Neuronal stem cell (in vitro differentiated cells): ENCODE measurements around the gene MRPS5.
"Not testable (repeated sequence)": the region's sequence is repeated elsewhere in the genome, so short reads cannot be mapped to it uniquely, and the experiment has no call there.

ENCODE experiments used
- DNase-seq: peaks from one replicate; pipeline ENCODE4 v3.0.0-alpha.2; 2013; ENCODE audit warnings: low spot score
- H2AFZ ChIP-seq: one replicate; pipeline ENCODE4 v1.6.1; 2013; ENCODE audit warnings: mild to moderate bottlenecking, low read length, inconsistent platforms
- H2AK5ac ChIP-seq: 2 replicates; pipeline ENCODE4 v1.6.1; 2013; ENCODE audit warnings: low read depth, mild to moderate bottlenecking, inconsistent platforms, low read length, moderate library complexity, mixed read lengths
- H2BK120ac ChIP-seq: 2 replicates; pipeline ENCODE4 v1.6.1; 2013; ENCODE audit warnings: low read depth, mild to moderate bottlenecking, inconsistent platforms, low read length, moderate library complexity, mixed read lengths
- H2BK12ac ChIP-seq: one replicate; pipeline ENCODE4 v1.6.1; 2013; ENCODE audit warnings: low read length, inconsistent platforms
- H2BK15ac ChIP-seq: 2 replicates; pipeline ENCODE4 v1.6.1; 2013; ENCODE audit warnings: mild to moderate bottlenecking, low read length, inconsistent platforms, mixed read lengths
- H2BK5ac ChIP-seq: one replicate; pipeline ENCODE4 v1.6.1; 2013; ENCODE audit warnings: inconsistent platforms, mild to moderate bottlenecking, low read length, moderate library complexity
- H3K14ac ChIP-seq: one replicate; pipeline ENCODE4 v1.6.1; 2013; ENCODE audit warnings: low read length, inconsistent platforms
- H3K18ac ChIP-seq: 2 replicates; pipeline ENCODE4 v1.6.1; 2013; ENCODE audit warnings: low read length, inconsistent platforms
- H3K23ac ChIP-seq: 2 replicates; pipeline ENCODE4 v1.6.1; 2013; ENCODE audit warnings: low read depth, mild to moderate bottlenecking, mixed read lengths, low read length, inconsistent platforms; ENCODE audit not compliant: poor library complexity
- H3K27ac ChIP-seq: replicated peaks from 3 replicates; pipeline ENCODE4 v1.5.1; 2013; ENCODE audit warnings: low read length, inconsistent platforms
- H3K27me3 ChIP-seq, 3 experiments: 2 replicates each; pipeline ENCODE4 v1.6.1; 2013; ENCODE audit warnings: low read length in 3 of 3, mild to moderate bottlenecking in 2 of 3, inconsistent platforms in 1 of 3, low read depth in 1 of 3, mixed read lengths in 1 of 3, moderate library complexity in 1 of 3; ENCODE audit not compliant: control insufficient read depth in 3 of 3, insufficient read depth in 3 of 3
- H3K36me3 ChIP-seq, 2 donors: replicated peaks in 1 of 2; 2 replicates each; pipeline ENCODE4 v1.6.1; 2013; ENCODE audit warnings: low read length in 2 of 2; ENCODE audit not compliant: control insufficient read depth in 2 of 2, insufficient read depth in 2 of 2
- H3K4ac ChIP-seq: 2 replicates; pipeline ENCODE4 v1.6.1; 2013; ENCODE audit warnings: inconsistent platforms, mild to moderate bottlenecking, low read length, moderate library complexity
- H3K4me1 ChIP-seq, 2 donors: 1 replicate in 1 of 2; 2 replicates in 1 of 2; pipeline ENCODE4 v1.6.1; 2013; ENCODE audit warnings: low read length in 2 of 2, low read depth in 1 of 2; ENCODE audit not compliant: control insufficient read depth in 2 of 2, insufficient read depth in 1 of 2
- H3K4me2 ChIP-seq: one replicate; pipeline ENCODE4 v1.6.1; 2013; ENCODE audit warnings: mild to moderate bottlenecking, low read length, inconsistent platforms; ENCODE audit not compliant: insufficient read depth, poor library complexity, severe bottlenecking
- H3K4me3 ChIP-seq, 2 donors: 2 replicates each; pipeline ENCODE4 v1.5.1; 2013; ENCODE audit warnings: low read length in 2 of 2, mild to moderate bottlenecking in 2 of 2, inconsistent platforms in 1 of 2, moderate library complexity in 1 of 2
- H3K79me1 ChIP-seq: one replicate; pipeline ENCODE4 v1.6.1; 2013; ENCODE audit warnings: low read depth, mild to moderate bottlenecking, inconsistent platforms, low read length, moderate library complexity
- H3K9ac ChIP-seq: one replicate; pipeline ENCODE4 v1.6.1; 2013; ENCODE audit warnings: mild to moderate bottlenecking, low read depth, low read length, inconsistent platforms; ENCODE audit not compliant: poor library complexity
- H3K9me3 ChIP-seq, 2 donors: replicated peaks in 1 of 2; 2 replicates each; pipeline versions ENCODE3 to v1.6.1; 2013; ENCODE audit warnings: low read length in 2 of 2, mild to moderate bottlenecking in 2 of 2, inconsistent platforms in 1 of 2, low read depth in 1 of 2, mixed read lengths in 1 of 2, moderate library complexity in 1 of 2; ENCODE audit not compliant: control insufficient read depth in 2 of 2, insufficient read depth in 1 of 2
- H4K8ac ChIP-seq: one replicate; pipeline ENCODE4 v1.6.1; 2013; ENCODE audit warnings: low read depth, mild to moderate bottlenecking, inconsistent platforms, low read length, moderate library complexity
- H4K91ac ChIP-seq: one replicate; pipeline ENCODE4 v1.6.1; 2013; ENCODE audit warnings: low read length, low read depth, mild to moderate bottlenecking, inconsistent platforms; ENCODE audit not compliant: poor library complexity
- WGBS, 2 donors: extraction: QIAGEN DNeasy Blood & Tissue Kit; methylation state at CpG; one replicate each; pipeline ENCODE4 v1.1.7; 2013; ENCODE audit warnings: missing lambda C conversion rate in 2 of 2, mixed read lengths in 1 of 2; ENCODE audit not compliant: insufficient read length in 2 of 2, insufficient replicate concordance in 1 of 2; ENCODE audit errors: extremely low coverage in 2 of 2; 5-methylcytosine and 5-hydroxymethylcytosine counted together

Gene MRPS5

GRCh38 chr2:95098273-95098672 is 23.3 kb downstream of the MRPS5 start:
- not testable (repeated sequence) for H3K4me1 ChIP-seq, H3K9ac ChIP-seq, H3K27ac ChIP-seq, H2AFZ ChIP-seq, H3K4ac ChIP-seq, H2BK120ac ChIP-seq, H3K27me3 ChIP-seq, H2AK5ac ChIP-seq, H3K23ac ChIP-seq, H2BK15ac ChIP-seq, H3K18ac ChIP-seq, H4K91ac ChIP-seq, H3K14ac ChIP-seq, H3K4me3 ChIP-seq, H3K4me2 ChIP-seq, H2BK5ac ChIP-seq, DNase-seq, H3K79me1 ChIP-seq, H4K8ac ChIP-seq, H2BK12ac ChIP-seq
- H3K36me3 ChIP-seq: peaks cover 10 to 60% of the 10 kb centered on the region in 2 donors
- peaks cover 2 to 12% of the 10 kb centered on the region in 2 donors for H3K9me3 ChIP-seq
- WGBS, 2 donors: no CpG with 5 or more reads among the region's 5 CpGs

- peaks cover 15 to 59% of the 10 kb centered on the region in 2 donors for H3K36me3 ChIP-seq
These were observed 29.6 kb downstream of the MRPS5 start for GRCh38 chr2:95091885-95092555.

GRCh38 chr2:95087379-95087778 is 34.2 kb downstream of the MRPS5 start:
- H4K91ac ChIP-seq: no peak overlapping the region
- no peak overlapping the region for H2AK5ac ChIP-seq
- peaks cover 17 to 64% of the 10 kb centered on the region in 2 donors for H3K36me3 ChIP-seq
- no peaks in the 10 kb centered on the region for H3K27me3 ChIP-seq
- H3K23ac ChIP-seq: no peak overlapping the region
- H4K8ac ChIP-seq: no peak overlapping the region
- no peak overlapping the region for H3K4me2 ChIP-seq
- no peak overlapping the region for H3K27ac ChIP-seq
- no peak overlapping the region for H2BK120ac ChIP-seq
- no peak overlapping the region for H3K18ac ChIP-seq
- H2BK5ac ChIP-seq: no peak overlapping the region
- no peaks in the 10 kb centered on the region for H3K79me1 ChIP-seq
- no peak for DNase-seq
- H3K9me3 ChIP-seq: peaks cover 3 to 13% of the 10 kb centered on the region in 2 donors
- no peaks in the 10 kb centered on the region for H3K4me1 ChIP-seq
- H2AFZ ChIP-seq: no peak overlapping the region
- H3K9ac ChIP-seq: no peak overlapping the region
- H3K4me3 ChIP-seq: no peak overlapping the region
- no peak overlapping the region for H3K14ac ChIP-seq
- H2BK12ac ChIP-seq: no peak overlapping the region
- no peak overlapping the region for H3K4ac ChIP-seq
- no CpG with 5 or more reads among the region's 5 CpGs for WGBS, 2 donors
- H2BK15ac ChIP-seq: no peak overlapping the region

More at GRCh38 chr2:95091885-95092555, 29.6 kb downstream of the MRPS5 start:
- Histone ChIP-seq H4K8ac (no peak overlapping the region), H2BK12ac (no peak overlapping the region), H3K27me3 (no peaks in the 10 kb centered on the region), H2BK5ac (no peak overlapping the region), H2BK120ac (no peak overlapping the region), H4K91ac (no peak overlapping the region), H3K4me2 (no peak overlapping the region), H3K4ac (no peak overlapping the region), H3K27ac (no peak overlapping the region), H2BK15ac (no peak overlapping the region), H3K14ac (no peak overlapping the region), H3K79me1 (no peaks in the 10 kb centered on the region), H2AK5ac (no peak overlapping the region), H3K4me3 (no peak overlapping the region), H3K9me3 (peaks cover 0 to 18% of the 10 kb centered on the region in 2 donors), H3K9ac (no peak overlapping the region), H3K23ac (peak overlapping the region; percentile 21), H3K18ac (no peak overlapping the region), H2AFZ (no peak overlapping the region), H3K4me1 (no peaks in the 10 kb centered on the region)
- no CpG with 5 or more reads among the region's 6 CpGs for WGBS, 2 donors
- DNase-seq: no peak

- H3K4me2 ChIP-seq: no peak overlapping the region
- no peak overlapping the region for H3K4me3 ChIP-seq
- H2BK5ac ChIP-seq: no peak overlapping the region
- no peak overlapping the region for H3K14ac ChIP-seq
- no peak for DNase-seq
- no peak overlapping the region for H4K91ac ChIP-seq
- no peak overlapping the region for H3K9ac ChIP-seq
- no peak overlapping the region for H3K18ac ChIP-seq
- peaks cover 3% of the 10 kb centered on the region in 2 donors for H3K9me3 ChIP-seq
- no peaks in the 10 kb centered on the region for H3K4me1 ChIP-seq
- H4K8ac ChIP-seq: no peak overlapping the region
- H3K36me3 ChIP-seq: peaks cover 14 to 50% of the 10 kb centered on the region in 2 donors
- no CpG with 5 or more reads among the region's 1 CpG for WGBS, 2 donors
- H2BK15ac ChIP-seq: no peak overlapping the region
- no peak overlapping the region for H2AFZ ChIP-seq
- H2AK5ac ChIP-seq: no peak overlapping the region
- H3K27me3 ChIP-seq: no peaks in the 10 kb centered on the region
- no peak overlapping the region for H3K23ac ChIP-seq
- no peak overlapping the region for H3K4ac ChIP-seq
- no peak overlapping the region for H2BK120ac ChIP-seq
- H2BK12ac ChIP-seq: no peak overlapping the region
- no peak overlapping the region for H3K27ac ChIP-seq
- no peaks in the 10 kb centered on the region for H3K79me1 ChIP-seq
These were observed 35.6 kb downstream of the MRPS5 start for GRCh38 chr2:95086017-95086416.
